Measurements from ENCODE around the gene CC2D2B. TPM values are rescaled to one million over a fixed set of nuclear protein-coding genes. Genes with fewer than 3 reads are reported as not detected.

Gene CC2D2B
- total RNA-seq, 1 experiment from 2014 or later, result 0.20 TPM

GRCh38 chr10:95865814-95866466 lies 41.8 kb upstream of the CC2D2B start:
- Mint-ChIP-seq H3K36me3 (peaks cover 2% of the 10 kb centered on the region; the same call in 1 of the 2 replicates), H3K4me3 (no peak overlapping the region), H3K27me3 (ENCODE audit: low read depth) (no peaks in the 10 kb centered on the region), H3K9me3 (no peaks in the 10 kb centered on the region), H3K27ac (no peak overlapping the region), H3K4me1 (no peaks in the 10 kb centered on the region)
- CTCF ChIA-PET, result interaction anchor here (0.6 to 2.6 kb wide), 20 partner anchors 8 to 1689 kb away, joined by 3 to 62 read pairs (median 4); partner anchors contain the start of genes ALDH18A1, CC2D2B, ENTPD1 and TCTN3
- no peak for ATAC-seq
- TF ChIP-seq, protein P1, sequence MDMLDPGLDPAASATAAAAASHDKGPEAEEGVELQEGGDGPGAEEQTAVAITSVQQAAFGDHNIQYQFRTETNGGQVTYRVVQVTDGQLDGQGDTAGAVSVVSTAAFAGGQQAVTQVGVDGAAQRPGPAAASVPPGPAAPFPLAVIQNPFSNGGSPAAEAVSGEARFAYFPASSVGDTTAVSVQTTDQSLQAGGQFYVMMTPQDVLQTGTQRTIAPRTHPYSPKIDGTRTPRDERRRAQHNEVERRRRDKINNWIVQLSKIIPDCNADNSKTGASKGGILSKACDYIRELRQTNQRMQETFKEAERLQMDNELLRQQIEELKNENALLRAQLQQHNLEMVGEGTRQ (CRISPR knock-in tag; IDR thresholded peaks at IDR 0.05), result no peak
- TF ChIP-seq, protein P2, sequence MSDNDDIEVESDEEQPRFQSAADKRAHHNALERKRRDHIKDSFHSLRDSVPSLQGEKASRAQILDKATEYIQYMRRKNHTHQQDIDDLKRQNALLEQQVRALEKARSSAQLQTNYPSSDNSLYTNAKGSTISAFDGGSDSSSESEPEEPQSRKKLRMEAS (CRISPR knock-in tag; IDR thresholded peaks at IDR 0.05), result no peak
- no peak for TF ChIP-seq FOXP4 (CRISPR knock-in tag; IDR thresholded peaks at IDR 0.05)
- no peak for TF ChIP-seq JUN (CRISPR knock-in tag; IDR thresholded peaks at IDR 0.05)
- no peak for TF ChIP-seq TEAD4 (CRISPR knock-in tag; IDR thresholded peaks at IDR 0.05)
- no peak for TF ChIP-seq HMGXB4 (CRISPR knock-in tag; IDR thresholded peaks at IDR 0.05)
- TF ChIP-seq, protein P3, sequence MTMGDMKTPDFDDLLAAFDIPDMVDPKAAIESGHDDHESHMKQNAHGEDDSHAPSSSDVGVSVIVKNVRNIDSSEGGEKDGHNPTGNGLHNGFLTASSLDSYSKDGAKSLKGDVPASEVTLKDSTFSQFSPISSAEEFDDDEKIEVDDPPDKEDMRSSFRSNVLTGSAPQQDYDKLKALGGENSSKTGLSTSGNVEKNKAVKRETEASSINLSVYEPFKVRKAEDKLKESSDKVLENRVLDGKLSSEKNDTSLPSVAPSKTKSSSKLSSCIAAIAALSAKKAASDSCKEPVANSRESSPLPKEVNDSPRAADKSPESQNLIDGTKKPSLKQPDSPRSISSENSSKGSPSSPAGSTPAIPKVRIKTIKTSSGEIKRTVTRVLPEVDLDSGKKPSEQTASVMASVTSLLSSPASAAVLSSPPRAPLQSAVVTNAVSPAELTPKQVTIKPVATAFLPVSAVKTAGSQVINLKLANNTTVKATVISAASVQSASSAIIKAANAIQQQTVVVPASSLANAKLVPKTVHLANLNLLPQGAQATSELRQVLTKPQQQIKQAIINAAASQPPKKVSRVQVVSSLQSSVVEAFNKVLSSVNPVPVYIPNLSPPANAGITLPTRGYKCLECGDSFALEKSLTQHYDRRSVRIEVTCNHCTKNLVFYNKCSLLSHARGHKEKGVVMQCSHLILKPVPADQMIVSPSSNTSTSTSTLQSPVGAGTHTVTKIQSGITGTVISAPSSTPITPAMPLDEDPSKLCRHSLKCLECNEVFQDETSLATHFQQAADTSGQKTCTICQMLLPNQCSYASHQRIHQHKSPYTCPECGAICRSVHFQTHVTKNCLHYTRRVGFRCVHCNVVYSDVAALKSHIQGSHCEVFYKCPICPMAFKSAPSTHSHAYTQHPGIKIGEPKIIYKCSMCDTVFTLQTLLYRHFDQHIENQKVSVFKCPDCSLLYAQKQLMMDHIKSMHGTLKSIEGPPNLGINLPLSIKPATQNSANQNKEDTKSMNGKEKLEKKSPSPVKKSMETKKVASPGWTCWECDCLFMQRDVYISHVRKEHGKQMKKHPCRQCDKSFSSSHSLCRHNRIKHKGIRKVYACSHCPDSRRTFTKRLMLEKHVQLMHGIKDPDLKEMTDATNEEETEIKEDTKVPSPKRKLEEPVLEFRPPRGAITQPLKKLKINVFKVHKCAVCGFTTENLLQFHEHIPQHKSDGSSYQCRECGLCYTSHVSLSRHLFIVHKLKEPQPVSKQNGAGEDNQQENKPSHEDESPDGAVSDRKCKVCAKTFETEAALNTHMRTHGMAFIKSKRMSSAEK (CRISPR knock-in tag; IDR thresholded peaks at IDR 0.05; ENCODE audit: borderline replicate concordance), result no peak
- no peak for TF ChIP-seq AR (CRISPR knock-in tag; IDR thresholded peaks at IDR 0.05)
- TF ChIP-seq, protein P4, sequence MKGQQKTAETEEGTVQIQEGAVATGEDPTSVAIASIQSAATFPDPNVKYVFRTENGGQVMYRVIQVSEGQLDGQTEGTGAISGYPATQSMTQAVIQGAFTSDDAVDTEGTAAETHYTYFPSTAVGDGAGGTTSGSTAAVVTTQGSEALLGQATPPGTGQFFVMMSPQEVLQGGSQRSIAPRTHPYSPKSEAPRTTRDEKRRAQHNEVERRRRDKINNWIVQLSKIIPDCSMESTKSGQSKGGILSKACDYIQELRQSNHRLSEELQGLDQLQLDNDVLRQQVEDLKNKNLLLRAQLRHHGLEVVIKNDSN (CRISPR knock-in tag; IDR thresholded peaks at IDR 0.05), result no peak
- TF ChIP-seq, protein P5, sequence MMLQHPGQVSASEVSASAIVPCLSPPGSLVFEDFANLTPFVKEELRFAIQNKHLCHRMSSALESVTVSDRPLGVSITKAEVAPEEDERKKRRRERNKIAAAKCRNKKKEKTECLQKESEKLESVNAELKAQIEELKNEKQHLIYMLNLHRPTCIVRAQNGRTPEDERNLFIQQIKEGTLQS (CRISPR knock-in tag; conservative IDR thresholded peaks at IDR 0.05), result no peak
- no peak for DNase-seq (ENCODE audit: low spot score)
- POLR2A ChIA-PET, result no interaction called here

All from WTC11 (cell line).